Pancreas (tissue), 10 donors: ENCODE data around the gene TTLL7. TPM values are rescaled to one million over a fixed set of nuclear protein-coding genes. Genes with fewer than 3 reads are reported as not detected.

Source experiments
- ATAC-seq, 4 donors: fragments of 200-7000 bp; cut with Tn5 transposase; one replicate each; pipeline versions ENCODE4 v1.8.0 to v1.9.1; 2020; ENCODE audit warnings: mild to moderate bottlenecking in 4 of 4, moderate library complexity in 4 of 4
- DNase-seq, 6 donors: peaks; one replicate each; pipeline ENCODE4 v3.0.0-alpha.2; 2020
- FAIRE-seq: peaks from 2 replicates; lab custom pipeline; 2012; peaks lifted over from hg19 to GRCh38; lab: Jason Lieb, UNC
- H3K27ac ChIP-seq, 4 donors: fragments of 200-600 bp; sonication (generic); 1 replicate in 3 of 4; 2 replicates in 1 of 4; pipeline versions ENCODE4 v1.5.0 to v1.8.0; 2020
- H3K27me3 ChIP-seq, 4 donors: fragments of 200-600 bp; one replicate each; pipeline ENCODE4 v1.8.0; 2021
- H3K36me3 ChIP-seq, 3 donors: fragments of 200-600 bp; sonication (generic) in 1 of 3; one replicate each; pipeline versions ENCODE4 v1.5.0 to v1.8.0; 2020 to 2021
- H3K4me1 ChIP-seq, 3 donors: fragments of 200-600 bp; one replicate each; pipeline ENCODE4 v1.8.0; 2021
- H3K4me3 ChIP-seq, 4 donors: fragments of 200-600 bp; sonication (generic) in 2 of 4; one replicate each; pipeline versions ENCODE4 v1.5.0 to v1.8.0; 2020 to 2021
- H3K9me3 ChIP-seq, 4 donors: fragments of 200-600 bp; one replicate each; pipeline ENCODE4 v1.8.0; 2021
- WGBS, 2 donors: extraction: QIAGEN DNeasy Blood & Tissue Kit; methylation state at CpG; one replicate each; pipeline ENCODE4 v1.1.7; 2013; 5-methylcytosine and 5-hydroxymethylcytosine counted together
- intact Hi-C, 3 donors: fragments of 100-400 bp; cut with DNase I; formaldehyde crosslinking; loops; one replicate each; pipeline versions ENCODE4 v1.11.1 to v1.14.2; 2022
- polyA plus RNA-seq, 2 donors: library from polyadenylated mRNA; stranded (reverse); fragments of 200-250 nt; gene quantifications; one replicate each; pipeline ENCODE4 v1.2.3, GENCODE V29; 2013
- total RNA-seq, 6 donors: library from RNA; stranded (reverse); fragmentation: NEBNext Ultra II Directional in 4 of 6; extraction: Animal tissue kit (Norgen Biotek cat#: 25700) in 4 of 6; gene quantifications; one replicate each; pipeline versions ENCODE4 v1.2.1 to v1.2.4, GENCODE V29; 2021 to 2023
- TF ChIP-seq, protein P1 (sequence below), 4 donors: fragments of 200-600 bp; sonication (generic) in 3 of 4; IDR thresholded peaks; one replicate each; pipeline versions ENCODE4 v1.5.0 to v1.8.0; 2021; ENCODE audit warnings: antibody characterized with exemption in 4 of 4
- donor health status: healthy with polysubstance abuse.
- donor health status: DM: no; HTN: no; CAD: no; lungs with moderate emphysema.
- donor health status: DM: no; HTN: no; CAD: no.
- donor health status: control.
- donor health status: control.
- donor health status: Bipolar disorder and iron deficiency.
- donor health status: DM: yes; HTN: yes; CAD: no.
- donor health status: DM: no; HTN: no; CAD: no.
- donor health status: DM: no; HTN: no; CAD: no.
- donor health status: DM: yes; HTN: yes; CAD: no.

TTLL7 gene
- total and polyA plus RNA-seq, 8 donors, result 10.5 to 22.4 (median 13.0) TPM

DNA sequence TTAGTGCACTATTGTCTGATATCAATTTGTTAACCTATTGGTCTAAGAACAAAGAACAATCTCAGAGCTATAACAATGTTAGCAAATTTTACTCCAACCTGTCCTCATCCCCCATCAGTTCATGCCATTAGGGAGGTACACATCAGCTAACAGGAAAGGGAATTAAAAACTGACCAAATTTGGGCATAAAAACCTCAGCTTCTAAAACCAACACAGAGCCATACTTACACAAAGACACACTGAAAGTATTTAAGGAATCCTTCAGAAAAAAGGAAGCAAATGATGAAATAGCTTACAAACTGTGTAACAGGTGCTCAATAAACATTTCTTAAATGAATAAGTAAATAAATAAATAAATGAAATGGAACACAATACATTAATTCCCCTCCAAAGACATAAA, 89.2 kb downstream of the TTLL7 start:
- intact Hi-C loops, result no loop called here
- TF ChIP-seq, protein P1, sequence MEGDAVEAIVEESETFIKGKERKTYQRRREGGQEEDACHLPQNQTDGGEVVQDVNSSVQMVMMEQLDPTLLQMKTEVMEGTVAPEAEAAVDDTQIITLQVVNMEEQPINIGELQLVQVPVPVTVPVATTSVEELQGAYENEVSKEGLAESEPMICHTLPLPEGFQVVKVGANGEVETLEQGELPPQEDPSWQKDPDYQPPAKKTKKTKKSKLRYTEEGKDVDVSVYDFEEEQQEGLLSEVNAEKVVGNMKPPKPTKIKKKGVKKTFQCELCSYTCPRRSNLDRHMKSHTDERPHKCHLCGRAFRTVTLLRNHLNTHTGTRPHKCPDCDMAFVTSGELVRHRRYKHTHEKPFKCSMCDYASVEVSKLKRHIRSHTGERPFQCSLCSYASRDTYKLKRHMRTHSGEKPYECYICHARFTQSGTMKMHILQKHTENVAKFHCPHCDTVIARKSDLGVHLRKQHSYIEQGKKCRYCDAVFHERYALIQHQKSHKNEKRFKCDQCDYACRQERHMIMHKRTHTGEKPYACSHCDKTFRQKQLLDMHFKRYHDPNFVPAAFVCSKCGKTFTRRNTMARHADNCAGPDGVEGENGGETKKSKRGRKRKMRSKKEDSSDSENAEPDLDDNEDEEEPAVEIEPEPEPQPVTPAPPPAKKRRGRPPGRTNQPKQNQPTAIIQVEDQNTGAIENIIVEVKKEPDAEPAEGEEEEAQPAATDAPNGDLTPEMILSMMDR (IDR thresholded peaks at IDR 0.05), result no peak
- Histone ChIP-seq H3K9me3 (no peaks in the 10 kb centered on the region), H3K27me3 (no peaks in the 10 kb centered on the region), H3K4me1 (no peaks in the 10 kb centered on the region), H3K4me3 (no peak overlapping the region), H3K27ac (no peak overlapping the region), H3K36me3 (no peaks in the 10 kb centered on the region)
- DNase-seq (no peak), ATAC-seq (no peak), FAIRE-seq (no peak)

GRCh38 chr1:83905315-83905907, 93.5 kb downstream of the TTLL7 start:
- TF ChIP-seq, protein P1 (IDR thresholded peaks at IDR 0.05), result peak in 2 of 4 donors; percentile 59 to 64
- Histone ChIP-seq H3K36me3 (peaks cover 0 to 4% (median 0%) of the 10 kb centered on the region in 3 donors), H3K4me3 (no peak overlapping the region), H3K27ac (no peak overlapping the region), H3K27me3 (no peaks in the 10 kb centered on the region), H3K4me1 (peaks cover 8 to 18% (median 17%) of the 10 kb centered on the region in 3 donors), H3K9me3 (no peaks in the 10 kb centered on the region)
- intact Hi-C loops, result no loop called here
- FAIRE-seq (peak; percentile 95), ATAC-seq (no peak), DNase-seq (no peak)
- 43 to 54% methylated on average over 3 of the region's 3 CpGs for WGBS, 2 donors

DNA sequence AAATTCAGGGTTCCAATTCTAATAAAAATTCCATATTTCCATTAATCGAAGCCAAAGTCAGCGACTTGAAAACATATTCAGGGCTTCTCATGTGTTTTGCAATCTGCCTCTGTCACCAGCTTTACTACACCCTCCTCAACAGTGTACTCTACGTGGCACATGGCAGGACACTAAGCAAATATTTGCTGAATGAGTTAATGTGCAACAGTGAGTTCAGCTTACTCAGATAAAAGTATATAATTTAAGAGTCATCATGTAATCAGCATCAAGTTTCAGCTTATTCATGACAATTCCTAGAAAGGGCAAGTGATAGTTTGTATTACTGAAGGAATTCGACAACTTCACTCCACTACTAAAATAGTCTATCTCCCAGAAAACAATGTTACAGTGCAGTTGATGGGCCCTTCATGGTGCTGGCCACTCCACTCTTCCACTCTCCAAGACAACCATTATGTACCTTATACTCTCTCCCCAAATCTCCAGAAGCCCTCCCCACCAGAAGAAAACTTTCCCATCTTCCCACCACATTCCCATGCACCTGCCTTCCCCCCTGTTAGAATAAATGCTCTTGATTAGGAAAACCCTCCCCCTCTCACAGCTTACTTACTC, 97.3 kb downstream of the TTLL7 start:
- H3K4me1 ChIP-seq, result peaks cover 8 to 19% (median 17%) of the 10 kb centered on the region in 3 donors
- H3K9me3 ChIP-seq, result no peaks in the 10 kb centered on the region
- H3K27me3 ChIP-seq, result no peaks in the 10 kb centered on the region
- H3K4me3 ChIP-seq, result no peak overlapping the region
- FAIRE-seq, result peak; percentile 56
- intact Hi-C loops, result no loop called here
- TF ChIP-seq, protein P1 (IDR thresholded peaks at IDR 0.05), result no peak
- DNase-seq, result peak in 4 of 6 donors; percentile 19 to 73 (median 68)
- WGBS, 2 donors, result 15 to 18% methylated on average over 4 of the region's 4 CpGs
- ATAC-seq, result peak; percentile 99 to 100 (median 100)
- peaks cover 0 to 4% (median 0%) of the 10 kb centered on the region in 3 donors for H3K36me3 ChIP-seq
- H3K27ac ChIP-seq, result peak overlapping the region in 1 of 4 donors; percentile 28

DNA sequence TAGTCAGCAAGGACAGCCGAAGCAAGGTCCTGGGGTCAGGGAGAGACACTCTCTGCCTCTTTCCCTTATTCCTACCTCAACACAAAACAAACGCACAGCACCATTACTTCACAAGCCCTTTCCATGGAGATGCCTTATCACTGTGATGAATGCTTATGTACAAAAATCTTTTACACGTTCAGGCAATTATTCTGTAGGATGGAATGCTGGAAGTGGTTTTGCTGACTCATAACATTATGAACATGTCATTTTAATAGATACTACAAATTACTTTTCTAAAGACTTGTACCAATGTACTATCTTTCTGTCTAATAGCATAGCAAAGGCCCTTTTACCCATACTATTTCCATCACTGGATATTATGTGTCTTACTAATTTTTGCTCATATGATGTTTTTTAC, 98.4 kb downstream of the TTLL7 start:
- Histone ChIP-seq H3K27ac (no peak overlapping the region), H3K4me1 (peaks cover 8 to 19% (median 17%) of the 10 kb centered on the region in 3 donors), H3K27me3 (no peaks in the 10 kb centered on the region), H3K9me3 (no peaks in the 10 kb centered on the region), H3K4me3 (no peak overlapping the region), H3K36me3 (peaks cover 0 to 4% (median 0%) of the 10 kb centered on the region in 3 donors)
- FAIRE-seq (no peak), ATAC-seq (no peak), DNase-seq (no peak)
- intact Hi-C loops, result no loop called here
- TF ChIP-seq, protein P1 (IDR thresholded peaks at IDR 0.05), result no peak
- WGBS, 2 donors, result 79 to 87% methylated on average over 3 of the region's 3 CpGs

GRCh38 chr1:83897516-83897915, 101.4 kb downstream of the TTLL7 start:
- no peak for ATAC-seq
- no peak overlapping the region for H3K27ac ChIP-seq
- peaks cover 8 to 19% (median 17%) of the 10 kb centered on the region in 3 donors for H3K4me1 ChIP-seq
- no peak for FAIRE-seq
- TF ChIP-seq, protein P1 (IDR thresholded peaks at IDR 0.05), result no peak
- H3K9me3 ChIP-seq, result no peaks in the 10 kb centered on the region
- H3K27me3 ChIP-seq, result no peaks in the 10 kb centered on the region
- no peak for DNase-seq
- WGBS, 2 donors, result 96 to 98% methylated on average over 2 of the region's 2 CpGs
- no peak overlapping the region for H3K4me3 ChIP-seq
- intact Hi-C loops, result no loop called here
- H3K36me3 ChIP-seq, result no peaks in the 10 kb centered on the region
